GM13977 (cell line): Measurements from ENCODE around the gene ZBTB5.
A peak's percentile ranks its signal among the peaks of the same experiment; 100 is the strongest.
"Not testable (repeated sequence)": the region's sequence is repeated elsewhere in the genome, so short reads cannot be mapped to it uniquely, and the experiment has no call there.

Experiments used
- DNase-seq: peaks from one replicate; pipeline ENCODE4 v3.0.0; 2012; ENCODE audit warnings: low spot score
- CTCF ChIP-seq: IDR thresholded peaks from 2 replicates; pipeline ENCODE4 v1.5.1; 2012; ENCODE audit warnings: mild to moderate bottlenecking, control low read depth; ENCODE audit not compliant: insufficient read depth; ENCODE audit errors: extremely low read depth, missing control alignments
- in situ Hi-C: fragments of 300-500 bp; cut with MboI; formaldehyde crosslinking; loops from one replicate; pipeline ENCODE4 v1.12.0; 2022; ENCODE audit warnings: low sequenced_read_pairs, low pct_unique_long_range_greater_than_20kb, mixed read lengths, inconsistent platforms; ENCODE audit not compliant: unreplicated experiment

Gene ZBTB5

GRCh38 chr9:37486616-37487548, 21.6 kb upstream of the ZBTB5 start:
- no peak for TF ChIP-seq CTCF
- DNase-seq, result no peak
- in situ Hi-C loops, result loop anchor here (25.0 kb wide), 2 partner anchors 100 to 375 kb away; partner anchors contain the start of genes FBXO10 and TOMM5

- in situ Hi-C loops, result loop anchor here (25.0 kb wide), 2 partner anchors 101 to 376 kb away; partner anchors contain the start of genes FBXO10 and TOMM5
- no peak for DNase-seq
- no peak for TF ChIP-seq CTCF
These were observed 21.0 kb upstream of the ZBTB5 start for GRCh38 chr9:37486256-37486615.

- no peak for TF ChIP-seq CTCF
- in situ Hi-C loops, result loop anchor here (25.0 kb wide), 2 partner anchors 102 to 377 kb away; partner anchors contain the start of genes FBXO10 and TOMM5
- DNase-seq, result peak; percentile 98
These were observed 20.4 kb upstream of the ZBTB5 start, which contains the start of gene POLR1E for GRCh38 chr9:37485389-37486255. Gene POLR1E (plus strand): TSS chr9:37485948. CDS start chr9:37486048, 100 bp downstream.

- TF ChIP-seq CTCF, result no peak
- DNase-seq, result no peak
- in situ Hi-C loops, result loop anchor here (25.0 kb wide), 2 partner anchors 107 to 382 kb away; partner anchors contain the start of genes FBXO10 and TOMM5
These were observed 15.5 kb upstream of the ZBTB5 start for GRCh38 chr9:37480759-37481158.

GRCh38 chr9:37477987-37478619, 12.9 kb upstream of the ZBTB5 start:
- not testable (repeated sequence) for DNase-seq
- in situ Hi-C loops, result loop anchor here (25.0 kb wide), 2 partner anchors 109 to 384 kb away; partner anchors contain the start of genes FBXO10 and TOMM5

GRCh38 chr9:37477443-37477842, 12.2 kb upstream of the ZBTB5 start:
- not testable (repeated sequence) for DNase-seq
- in situ Hi-C loops, result loop anchor here (25.0 kb wide), 2 partner anchors 110 to 385 kb away; partner anchors contain the start of genes FBXO10 and TOMM5

- DNase-seq, result no peak
- TF ChIP-seq CTCF, result no peak
- in situ Hi-C loops, result loop anchor here (25.0 kb wide), 2 partner anchors 110 to 385 kb away; partner anchors contain the start of genes FBXO10 and TOMM5
These were observed 11.7 kb upstream of the ZBTB5 start for GRCh38 chr9:37476930-37477329.
